Epithelial cell of proximal tubule (primary cell): ENCODE measurements around the gene TSNAX. TPM values are rescaled to one million over a fixed set of nuclear protein-coding genes. Genes with fewer than 3 reads are reported as not detected.

Experiments used
- DNase-seq: peaks from one replicate; pipeline ENCODE4 v3.0.0-alpha.2; 2011; ENCODE audit warnings: low read depth
- H3K4me3 ChIP-seq: 2 replicates; pipeline ENCODE4 v1.5.1; 2011; ENCODE audit warnings: low read depth, mild to moderate bottlenecking, low read length
- total RNA-seq: library from RNA; depleted of rRNA; stranded (reverse); fragments of >200 nt; gene quantifications from 2 replicates; pipeline ENCODE4 v1.2.3, GENCODE V29; 2015
- TF ChIP-seq, protein P1 (sequence below): conservative IDR thresholded peaks from 2 replicates; pipeline ENCODE4 v1.5.1; 2012; ENCODE audit warnings: low read depth, mild to moderate bottlenecking, low read length

TSNAX gene
- total RNA-seq, 1 donor from 2014 or later = 12.1 TPM

DNA sequence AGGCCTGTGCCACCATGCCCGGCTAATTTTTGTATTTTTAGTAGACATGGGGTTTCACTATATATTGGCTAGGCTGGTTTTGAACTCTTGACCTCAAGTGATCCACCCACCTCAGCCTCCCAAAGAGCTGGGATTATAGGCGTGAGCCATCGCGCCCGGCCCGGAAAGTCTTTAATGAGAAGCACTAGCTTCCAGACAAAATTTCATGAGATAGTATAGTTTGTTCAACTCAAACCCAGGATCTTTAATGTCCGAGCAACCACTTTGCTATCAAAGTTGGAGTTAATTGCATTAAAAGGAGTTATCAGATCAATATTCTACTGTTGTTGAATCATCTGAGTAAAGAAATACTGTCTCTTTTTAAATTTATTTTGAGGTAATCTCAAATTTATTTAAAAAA lies 4.8 kb downstream of the TSNAX start:
- H3K4me3 ChIP-seq = no peak overlapping the region
- TF ChIP-seq, protein P1, sequence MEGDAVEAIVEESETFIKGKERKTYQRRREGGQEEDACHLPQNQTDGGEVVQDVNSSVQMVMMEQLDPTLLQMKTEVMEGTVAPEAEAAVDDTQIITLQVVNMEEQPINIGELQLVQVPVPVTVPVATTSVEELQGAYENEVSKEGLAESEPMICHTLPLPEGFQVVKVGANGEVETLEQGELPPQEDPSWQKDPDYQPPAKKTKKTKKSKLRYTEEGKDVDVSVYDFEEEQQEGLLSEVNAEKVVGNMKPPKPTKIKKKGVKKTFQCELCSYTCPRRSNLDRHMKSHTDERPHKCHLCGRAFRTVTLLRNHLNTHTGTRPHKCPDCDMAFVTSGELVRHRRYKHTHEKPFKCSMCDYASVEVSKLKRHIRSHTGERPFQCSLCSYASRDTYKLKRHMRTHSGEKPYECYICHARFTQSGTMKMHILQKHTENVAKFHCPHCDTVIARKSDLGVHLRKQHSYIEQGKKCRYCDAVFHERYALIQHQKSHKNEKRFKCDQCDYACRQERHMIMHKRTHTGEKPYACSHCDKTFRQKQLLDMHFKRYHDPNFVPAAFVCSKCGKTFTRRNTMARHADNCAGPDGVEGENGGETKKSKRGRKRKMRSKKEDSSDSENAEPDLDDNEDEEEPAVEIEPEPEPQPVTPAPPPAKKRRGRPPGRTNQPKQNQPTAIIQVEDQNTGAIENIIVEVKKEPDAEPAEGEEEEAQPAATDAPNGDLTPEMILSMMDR = no peak
- DNase-seq = no peak

GRCh38 chr1:231534703-231535159 lies 6.3 kb downstream of the TSNAX start:
- TF ChIP-seq, protein P1 = no peak
- no peak for DNase-seq
- H3K4me3 ChIP-seq = no peak overlapping the region

- DNase-seq = no peak
- TF ChIP-seq, protein P1 = no peak
- no peak overlapping the region for H3K4me3 ChIP-seq
These were observed 7.6 kb downstream of the TSNAX start for GRCh38 chr1:231536099-231536498.

DNA sequence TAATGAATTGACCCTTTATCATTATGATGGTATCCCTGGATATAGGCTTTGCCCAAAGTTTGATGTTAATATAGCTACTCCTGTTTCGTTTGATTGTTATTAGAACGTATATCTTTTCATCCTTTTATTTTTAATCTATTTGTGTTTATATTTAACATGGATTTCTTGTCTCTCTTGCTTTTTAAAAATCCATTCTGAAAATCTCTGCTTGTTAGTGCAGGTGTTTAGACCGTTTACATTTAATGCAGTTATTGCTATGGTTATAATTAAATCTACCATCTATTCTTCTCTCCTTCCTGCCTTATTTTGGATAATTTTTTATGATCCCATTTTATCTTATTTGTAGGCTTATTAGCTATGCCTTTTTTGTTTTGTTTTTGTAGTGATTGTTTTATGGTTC lies 12.4 kb downstream of the TSNAX start:
- TF ChIP-seq, protein P1 = no peak
- H3K4me3 ChIP-seq = no peak overlapping the region
- no peak for DNase-seq

GRCh38 chr1:231541842-231542241 lies 13.4 kb downstream of the TSNAX start:
- H3K4me3 ChIP-seq = no peak overlapping the region
- no peak for DNase-seq
- TF ChIP-seq, protein P1 = no peak

- TF ChIP-seq, protein P1 = no peak
- no peak overlapping the region for H3K4me3 ChIP-seq
- DNase-seq = no peak
These were observed 16.6 kb downstream of the TSNAX start for GRCh38 chr1:231544943-231545592.

DNA sequence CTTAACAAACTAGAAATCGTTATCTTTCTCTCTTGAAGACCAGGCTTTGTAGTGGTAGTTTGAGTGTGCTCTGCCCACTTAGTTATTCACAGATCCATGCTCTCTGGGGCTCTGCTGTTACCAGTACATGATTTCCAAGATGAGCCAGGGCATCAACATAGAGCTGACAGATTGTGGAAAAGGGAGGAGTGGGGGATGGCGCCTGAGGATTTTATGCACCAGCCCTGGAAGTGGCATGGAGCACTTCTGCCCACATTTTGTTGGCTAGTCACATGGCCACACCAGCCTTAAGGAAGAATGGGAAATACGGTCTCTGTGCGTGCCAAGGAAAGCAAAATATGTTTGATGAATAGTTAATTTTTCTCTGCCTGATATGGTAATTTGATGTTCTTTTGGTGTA lies 18.2 kb downstream of the TSNAX start:
- no peak overlapping the region for H3K4me3 ChIP-seq
- no peak for DNase-seq
- TF ChIP-seq, protein P1 = no peak
